ENCODE data around the gene CCDC192.

GRCh38 chr5:127958421-127959011 is 255.3 kb downstream of the CCDC192 start:
- TF ChIP-seq CTCF (conservative IDR thresholded peaks at IDR 0.05; ENCODE audit: low read length) (no peak), EZH2phosphoT487 (IDR thresholded peaks at IDR 0.05; ENCODE audit: borderline replicate concordance) (no peak)

Data from Loucy (cell line).